ENCODE measurements around the gene TACR2.
A peak's percentile ranks its signal among the peaks of the same experiment; 100 is the strongest.

Gene TACR2

DNA sequence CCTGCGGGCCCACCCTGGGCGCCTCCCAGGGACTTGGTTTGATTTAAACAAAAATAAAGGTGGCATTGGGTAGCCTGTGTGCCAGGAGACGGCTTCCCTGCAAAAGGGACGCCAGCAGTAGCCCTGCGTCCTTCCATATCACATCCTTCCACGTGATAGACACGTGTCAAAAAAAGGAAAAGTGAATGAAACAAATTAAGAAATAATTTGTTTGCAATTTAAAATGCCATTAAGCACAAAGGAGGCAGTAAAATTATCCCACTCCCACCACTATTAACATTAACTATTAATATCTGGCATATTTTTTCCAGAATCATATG, 7.6 kb downstream of the TACR2 start:
- Histone ChIP-seq H3K9me3 (no peaks in the 10 kb centered on the region), H3K4me3 (peak overlapping the region; percentile 23), H3K27me3 (ENCODE audit: low read depth) (no peaks in the 10 kb centered on the region), H3K36me3 (replicated peaks) (no peaks in the 10 kb centered on the region), H3K4me1 (peaks cover 6% of the 10 kb centered on the region)
- in situ Hi-C loops (cut with MboI; ENCODE audit: low sequenced_read_pairs) = no loop called here
- DNase-seq (ENCODE audit: low spot score in 2 of 2) = no peak

DNA sequence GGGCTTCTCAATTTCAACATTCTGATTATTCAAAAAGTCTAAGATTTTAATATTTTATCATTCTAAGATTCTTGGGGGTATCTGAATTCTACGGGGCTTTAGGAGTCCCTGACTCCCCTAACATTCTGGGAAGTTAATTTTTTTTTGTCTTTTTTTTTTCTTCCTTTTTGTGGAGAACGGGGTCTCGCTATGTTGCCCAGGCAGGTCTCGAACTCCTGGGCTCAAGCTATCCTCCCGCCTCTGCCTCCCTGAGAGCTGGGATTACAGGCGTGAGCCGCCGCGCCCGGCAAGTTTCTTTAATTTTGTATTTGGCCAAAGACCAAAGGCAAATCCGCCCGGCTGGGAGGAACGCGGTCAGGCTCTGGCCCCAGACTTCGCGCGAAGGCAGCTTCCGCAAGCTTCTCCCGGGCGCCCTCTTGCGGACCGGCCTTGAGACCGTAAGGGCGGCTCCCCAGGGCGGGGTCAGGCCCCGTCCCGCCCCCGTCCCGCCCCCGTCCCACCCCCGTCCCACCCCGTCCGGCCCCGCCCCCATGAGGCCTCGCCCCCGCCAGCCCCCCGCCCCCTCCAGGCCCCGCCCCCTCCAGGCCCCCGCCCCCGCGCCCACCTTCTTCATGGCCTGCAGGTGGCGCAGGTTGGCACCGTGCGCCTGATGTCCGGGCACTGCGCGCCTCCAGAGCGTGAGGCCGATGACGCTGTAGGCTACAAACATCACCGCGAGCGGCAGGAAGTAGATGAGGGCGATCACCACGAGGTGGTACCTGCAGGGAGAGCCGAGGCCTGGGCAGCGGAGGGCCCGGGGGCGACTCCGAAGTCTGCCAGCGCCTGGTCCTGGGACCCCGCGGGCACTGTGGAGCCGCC, 8.2 kb downstream of the TACR2 start:
- peak overlapping the region; percentile 23 for H3K4me3 ChIP-seq
- DNase-seq (ENCODE audit: low spot score in 2 of 2) = peak; percentile 88 to 97
- no peaks in the 10 kb centered on the region for H3K27me3 ChIP-seq (ENCODE audit: low read depth)
- H3K4me1 ChIP-seq = peaks cover 6% of the 10 kb centered on the region
- H3K36me3 ChIP-seq (replicated peaks) = no peaks in the 10 kb centered on the region
- no peaks in the 10 kb centered on the region for H3K9me3 ChIP-seq
- in situ Hi-C loops (cut with MboI; ENCODE audit: low sequenced_read_pairs) = no loop called here

DNA sequence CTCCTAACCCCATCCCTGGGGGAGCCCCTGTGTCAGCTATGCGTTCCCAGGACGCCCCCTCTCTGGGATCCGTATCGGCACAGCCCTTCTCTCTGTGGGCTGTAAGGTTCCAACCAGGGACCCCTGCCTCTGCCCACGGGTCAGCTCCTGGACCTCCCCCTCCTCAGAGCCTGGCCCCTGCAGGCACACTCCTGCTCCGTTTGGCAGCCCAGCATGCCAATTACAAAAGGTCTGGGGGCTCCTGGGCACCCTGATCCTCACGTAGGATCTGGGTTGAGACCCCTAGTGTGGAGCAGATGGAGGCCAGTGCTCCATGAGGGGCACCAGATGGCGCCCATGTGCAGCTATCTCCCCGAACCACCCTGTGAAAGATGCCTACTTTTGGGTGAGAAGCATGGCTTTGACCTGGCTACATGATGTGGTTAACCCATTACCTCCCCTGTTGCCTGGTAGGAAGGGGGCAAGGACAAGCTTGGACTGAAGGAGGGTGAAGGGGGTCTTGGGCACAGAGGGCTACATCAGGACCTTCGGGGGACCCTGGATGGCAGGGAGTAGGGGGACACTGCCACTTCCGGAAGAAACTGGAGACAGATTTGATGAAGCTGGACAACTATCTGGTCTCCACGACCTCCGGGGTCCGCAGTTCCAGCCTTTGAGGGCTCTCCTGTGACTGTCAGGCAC, 9.0 kb downstream of the TACR2 start:
- no peaks in the 10 kb centered on the region for H3K9me3 ChIP-seq
- no peak overlapping the region for H3K4me3 ChIP-seq
- H3K36me3 ChIP-seq (replicated peaks) = no peaks in the 10 kb centered on the region
- in situ Hi-C loops (cut with MboI; ENCODE audit: low sequenced_read_pairs) = no loop called here
- DNase-seq (ENCODE audit: low spot score in 2 of 2) = peak in 1 of 2 experiments; percentile 27
- no peaks in the 10 kb centered on the region for H3K27me3 ChIP-seq (ENCODE audit: low read depth)
- H3K4me1 ChIP-seq = peaks cover 6% of the 10 kb centered on the region

DNA sequence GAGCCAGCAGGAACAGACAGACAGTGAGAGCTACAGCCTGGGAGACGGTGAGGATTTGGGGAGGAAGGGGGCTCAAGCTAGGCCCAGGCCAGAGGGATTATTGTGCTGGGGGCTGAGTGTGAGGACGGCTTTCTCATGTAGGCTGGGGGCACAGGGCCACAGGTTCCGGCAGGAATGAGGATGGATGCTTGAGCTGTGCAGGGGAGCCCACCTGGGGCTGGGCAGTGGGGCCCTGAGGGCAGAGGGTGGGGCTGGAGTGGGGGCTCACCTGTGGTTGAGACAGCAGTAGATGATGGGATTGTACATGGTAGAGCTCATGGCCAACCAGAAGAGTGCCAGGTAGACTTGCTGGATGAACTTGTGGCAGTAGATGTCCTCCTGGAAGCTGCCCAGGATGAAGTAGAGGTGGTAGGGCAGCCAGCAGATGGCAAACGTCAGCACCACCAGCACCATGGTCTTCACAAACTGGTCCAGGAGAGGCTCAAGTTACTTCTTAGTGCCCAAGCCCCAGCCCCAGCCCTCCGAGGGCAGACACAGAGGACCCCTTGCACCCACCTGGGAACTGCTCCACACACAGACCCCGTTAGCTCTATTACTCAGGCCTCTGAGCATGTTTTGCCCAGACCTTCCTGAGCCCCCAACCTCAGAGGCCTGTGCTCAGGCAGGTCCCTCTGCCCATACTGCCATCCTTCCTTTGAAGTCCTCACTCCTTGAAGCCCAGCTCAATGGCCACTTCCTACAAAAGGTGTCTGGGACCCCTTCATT, 9.7 kb downstream of the TACR2 start:
- Histone ChIP-seq H3K4me1 (peaks cover 6% of the 10 kb centered on the region), H3K27me3 (ENCODE audit: low read depth) (no peaks in the 10 kb centered on the region), H3K9me3 (no peaks in the 10 kb centered on the region), H3K36me3 (replicated peaks) (no peaks in the 10 kb centered on the region), H3K4me3 (no peak overlapping the region)
- DNase-seq (ENCODE audit: low spot score in 2 of 2) = no peak
- in situ Hi-C loops (cut with MboI; ENCODE audit: low sequenced_read_pairs) = no loop called here

DNA sequence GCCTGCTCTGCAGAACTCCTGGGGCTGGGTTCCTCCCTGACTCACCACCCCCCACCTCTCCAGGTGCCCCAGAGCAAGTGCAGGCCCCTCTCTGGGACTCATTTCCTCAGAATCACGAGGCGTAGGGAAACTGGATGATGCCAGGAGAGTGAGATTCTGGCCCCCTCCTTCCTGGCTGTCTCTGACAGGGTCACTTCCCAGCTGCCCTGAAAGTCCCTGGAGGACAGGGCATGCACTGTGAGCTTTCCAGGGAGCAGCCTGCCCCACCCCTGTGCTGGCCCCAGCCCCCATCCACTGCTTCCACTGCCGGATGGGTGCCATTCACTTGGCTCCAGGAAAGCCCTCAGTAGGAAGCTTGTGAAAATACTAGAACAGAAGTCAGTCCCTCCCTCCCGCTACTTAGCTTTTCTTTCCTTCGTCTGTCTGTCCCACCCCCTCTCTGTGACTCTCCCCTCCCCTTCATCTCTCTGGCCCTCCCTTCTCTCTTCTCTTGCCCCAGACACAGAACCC, 10.4 kb downstream of the TACR2 start:
- in situ Hi-C loops (cut with MboI; ENCODE audit: low sequenced_read_pairs) = no loop called here
- H3K36me3 ChIP-seq (replicated peaks) = peaks cover 1% of the 10 kb centered on the region; the same call in 1 of the 2 replicates
- H3K27me3 ChIP-seq (ENCODE audit: low read depth) = no peaks in the 10 kb centered on the region
- H3K4me1 ChIP-seq = peaks cover 6% of the 10 kb centered on the region
- no peak overlapping the region for H3K4me3 ChIP-seq
- peak in 1 of 2 experiments; percentile 25 for DNase-seq (ENCODE audit: low spot score in 2 of 2)
- H3K9me3 ChIP-seq = no peaks in the 10 kb centered on the region

DNA sequence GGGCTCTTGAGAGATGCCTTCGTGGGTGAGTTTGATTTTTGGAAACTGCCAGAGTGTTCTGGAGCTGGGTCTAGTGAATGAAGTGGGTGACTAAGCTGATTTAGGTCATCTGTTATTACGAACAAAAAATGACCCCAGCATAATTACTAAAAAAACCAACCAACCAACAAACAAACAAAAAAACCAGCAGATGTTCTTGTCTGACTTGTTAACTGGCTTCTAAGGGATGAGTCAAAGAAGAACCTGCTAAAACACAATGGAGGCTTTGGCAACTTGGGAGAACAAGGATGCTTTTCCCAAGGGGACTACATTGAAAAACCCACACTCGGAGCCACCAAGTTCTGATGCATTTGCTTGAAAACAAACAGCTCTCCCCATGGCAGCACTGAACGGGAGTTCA, 11.5 kb downstream of the TACR2 start:
- in situ Hi-C loops (cut with MboI; ENCODE audit: low sequenced_read_pairs) = no loop called here
- no peak overlapping the region for H3K4me3 ChIP-seq
- no peak for DNase-seq (ENCODE audit: low spot score in 2 of 2)
- no peaks in the 10 kb centered on the region for H3K9me3 ChIP-seq
- peaks cover 8% of the 10 kb centered on the region for H3K36me3 ChIP-seq (replicated peaks)
- H3K27me3 ChIP-seq (ENCODE audit: low read depth) = no peaks in the 10 kb centered on the region
- peaks cover 6% of the 10 kb centered on the region for H3K4me1 ChIP-seq

DNA sequence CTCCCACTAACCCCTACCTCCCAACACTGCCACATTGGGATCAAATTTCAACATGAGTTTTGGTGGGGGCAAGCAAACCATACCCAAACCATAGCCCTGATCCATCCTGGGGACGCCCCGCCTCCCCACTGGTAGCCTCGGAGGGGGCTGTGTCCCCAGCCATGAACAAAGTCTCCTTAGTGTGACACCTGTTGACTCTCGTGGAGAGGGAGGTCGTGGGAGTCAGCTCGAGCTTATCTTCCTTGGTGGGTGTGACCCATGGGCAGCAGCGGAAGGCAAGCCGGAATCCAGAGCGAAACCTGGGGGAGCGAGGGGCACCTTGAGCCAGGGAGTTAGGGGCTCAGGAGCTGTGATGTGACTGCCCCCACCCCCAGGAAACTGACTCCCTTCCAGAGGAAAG, 11.9 kb downstream of the TACR2 start:
- no peak for DNase-seq (ENCODE audit: low spot score in 2 of 2)
- no peaks in the 10 kb centered on the region for H3K27me3 ChIP-seq (ENCODE audit: low read depth)
- no peak overlapping the region for H3K4me3 ChIP-seq
- in situ Hi-C loops (cut with MboI; ENCODE audit: low sequenced_read_pairs) = no loop called here
- H3K4me1 ChIP-seq = peaks cover 6% of the 10 kb centered on the region
- peaks cover 9% of the 10 kb centered on the region for H3K36me3 ChIP-seq (replicated peaks)
- H3K9me3 ChIP-seq = no peaks in the 10 kb centered on the region

DNA sequence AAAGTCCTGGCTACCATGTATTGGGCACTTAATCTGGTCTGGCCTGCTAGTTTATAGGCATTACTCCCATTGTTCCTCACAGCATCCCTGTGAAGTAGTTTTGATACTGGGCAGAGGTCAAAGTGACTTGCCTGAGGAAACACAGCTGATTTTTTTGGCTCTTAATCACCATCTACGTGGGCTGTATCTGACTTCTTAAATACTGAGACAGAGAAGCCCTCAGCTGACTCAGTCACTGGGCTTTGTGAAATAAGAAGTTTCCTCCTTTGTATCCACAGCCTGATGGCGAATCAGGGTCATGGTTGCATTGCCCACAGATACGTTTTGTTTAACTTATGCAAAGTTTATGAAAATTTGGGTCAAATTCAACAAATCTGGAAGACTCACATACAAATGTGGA, 13.2 kb downstream of the TACR2 start:
- in situ Hi-C loops (cut with MboI; ENCODE audit: low sequenced_read_pairs) = no loop called here
- DNase-seq (ENCODE audit: low spot score in 2 of 2) = no peak

DNA sequence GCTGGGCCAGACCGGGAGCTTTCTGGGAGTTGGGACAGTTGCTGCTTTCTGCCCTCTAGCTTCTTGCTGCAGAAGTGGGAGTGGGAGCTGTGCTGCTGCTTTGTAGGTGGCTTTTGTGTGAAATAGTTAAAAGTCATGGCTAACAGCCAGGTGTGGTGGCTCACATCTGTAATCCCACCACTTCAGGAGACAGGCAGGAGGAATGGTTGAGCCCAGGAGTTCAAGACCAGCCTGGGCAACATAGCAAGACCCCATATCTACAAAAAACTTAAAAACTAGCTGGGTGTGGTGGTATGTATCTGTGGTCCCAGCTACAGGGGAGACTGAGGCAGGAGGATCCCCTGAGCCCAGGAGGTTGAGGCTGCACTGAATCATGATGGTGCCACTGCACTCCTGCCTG, 13.7 kb downstream of the TACR2 start:
- DNase-seq (ENCODE audit: low spot score in 2 of 2) = no peak
- H3K4me1 ChIP-seq = no peaks in the 10 kb centered on the region
- peaks cover 10% of the 10 kb centered on the region for H3K36me3 ChIP-seq (replicated peaks)
- no peaks in the 10 kb centered on the region for H3K27me3 ChIP-seq (ENCODE audit: low read depth)
- no peak overlapping the region for H3K4me3 ChIP-seq
- no peaks in the 10 kb centered on the region for H3K9me3 ChIP-seq
- in situ Hi-C loops (cut with MboI; ENCODE audit: low sequenced_read_pairs) = no loop called here

More for the DNA sequence above, 13.2 kb downstream of the TACR2 start:
- Histone ChIP-seq H3K36me3 (replicated peaks) (peaks cover 10% of the 10 kb centered on the region), H3K4me3 (no peak overlapping the region), H3K9me3 (no peaks in the 10 kb centered on the region), H3K27me3 (ENCODE audit: low read depth) (no peaks in the 10 kb centered on the region), H3K4me1 (no peaks in the 10 kb centered on the region)

DNA sequence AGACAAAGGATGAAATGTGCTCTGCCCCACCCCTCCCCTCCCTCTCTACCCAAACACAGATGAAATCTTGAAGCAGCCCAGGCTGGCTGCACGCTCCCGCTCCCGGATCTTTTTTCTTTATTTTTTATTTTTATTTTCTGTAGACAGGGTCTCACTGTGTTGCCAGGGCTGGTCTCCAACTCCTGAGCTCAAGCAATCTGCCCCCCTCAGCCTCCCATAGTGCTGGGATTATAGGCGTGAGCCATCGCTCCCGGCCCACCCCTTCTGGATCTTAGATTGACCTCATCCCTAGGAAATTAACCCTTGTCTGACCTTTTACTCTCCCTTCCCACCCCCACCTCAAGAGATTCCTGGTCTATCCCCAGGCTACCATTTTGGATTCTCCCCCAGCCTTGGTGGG, 14.3 kb downstream of the TACR2 start:
- Histone ChIP-seq H3K9me3 (no peaks in the 10 kb centered on the region), H3K36me3 (replicated peaks) (peaks cover 10% of the 10 kb centered on the region), H3K4me1 (no peaks in the 10 kb centered on the region), H3K4me3 (no peak overlapping the region), H3K27me3 (ENCODE audit: low read depth) (no peaks in the 10 kb centered on the region)
- no peak for DNase-seq (ENCODE audit: low spot score in 2 of 2)
- in situ Hi-C loops (cut with MboI; ENCODE audit: low sequenced_read_pairs) = no loop called here

DNA sequence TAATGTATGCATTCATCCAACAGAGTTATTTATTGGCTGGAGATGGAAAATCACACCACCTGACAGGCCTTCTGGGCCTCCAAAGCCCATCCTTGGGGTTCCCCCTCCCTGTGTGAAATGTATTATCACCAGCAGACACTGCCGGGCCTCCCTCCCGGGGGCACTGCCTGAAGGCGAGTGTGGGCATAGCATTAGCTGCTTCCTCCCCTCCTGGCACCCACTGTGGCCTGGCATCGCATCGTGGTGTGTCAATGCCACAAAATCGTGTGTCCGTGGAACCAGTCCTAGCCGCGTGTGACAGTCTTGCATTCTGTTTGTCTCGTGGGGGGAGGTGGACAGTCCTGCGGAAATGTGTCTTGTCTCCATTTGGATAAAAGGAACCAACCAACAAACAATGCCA, 15.3 kb downstream of the TACR2 start:
- Histone ChIP-seq H3K4me3 (no peak overlapping the region), H3K27me3 (ENCODE audit: low read depth) (no peaks in the 10 kb centered on the region), H3K9me3 (no peaks in the 10 kb centered on the region), H3K4me1 (no peaks in the 10 kb centered on the region), H3K36me3 (replicated peaks) (peaks cover 10% of the 10 kb centered on the region)
- DNase-seq (ENCODE audit: low spot score in 2 of 2) = no peak
- in situ Hi-C loops (cut with MboI; ENCODE audit: low sequenced_read_pairs) = no loop called here

DNA sequence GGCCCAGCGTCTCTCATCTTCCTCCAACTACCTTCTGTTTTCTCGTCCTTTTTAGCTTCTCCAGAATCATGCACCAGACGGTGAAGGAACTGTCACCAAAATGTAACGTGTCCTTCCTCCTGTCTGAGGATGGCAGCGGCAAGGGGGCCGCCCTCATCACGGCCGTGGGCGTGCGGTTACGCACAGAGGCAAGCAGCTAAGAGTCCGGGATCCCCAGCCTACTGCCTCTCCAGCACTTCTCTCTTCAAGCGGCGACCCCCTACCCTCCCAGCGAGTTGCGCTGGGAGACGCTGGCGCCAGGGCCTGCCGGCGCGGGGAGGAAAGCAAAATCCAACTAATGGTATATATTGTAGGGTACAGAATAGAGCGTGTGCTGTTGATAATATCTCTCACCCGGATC, 15.8 kb downstream of the TACR2 start:
- H3K4me3 ChIP-seq = no peak overlapping the region
- peaks cover 10% of the 10 kb centered on the region for H3K36me3 ChIP-seq (replicated peaks)
- no peak for DNase-seq (ENCODE audit: low spot score in 2 of 2)
- in situ Hi-C loops (cut with MboI; ENCODE audit: low sequenced_read_pairs) = no loop called here
- H3K27me3 ChIP-seq (ENCODE audit: low read depth) = no peaks in the 10 kb centered on the region
- H3K9me3 ChIP-seq = no peaks in the 10 kb centered on the region
- H3K4me1 ChIP-seq = no peaks in the 10 kb centered on the region

DNA sequence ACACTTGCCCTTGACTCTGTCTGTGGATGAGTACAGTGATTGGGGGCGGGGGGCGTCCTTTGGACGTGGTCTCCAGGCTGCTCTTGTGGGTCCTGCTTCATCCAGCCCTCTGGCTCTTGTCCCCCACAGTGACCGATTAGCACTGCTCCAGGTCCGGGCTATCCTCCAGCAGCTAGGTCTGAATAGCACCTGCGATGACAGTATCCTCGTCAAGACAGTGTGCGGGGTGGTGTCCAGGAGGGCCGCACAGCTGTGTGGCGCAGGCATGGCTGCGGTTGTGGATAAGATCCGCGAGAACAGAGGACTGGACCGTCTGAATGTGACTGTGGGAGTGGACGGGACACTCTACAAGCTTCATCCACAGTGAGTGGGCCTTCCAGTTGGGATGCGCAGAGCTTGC, 18.3 kb downstream of the TACR2 start:
- in situ Hi-C loops (cut with MboI; ENCODE audit: low sequenced_read_pairs) = loop anchor here (10.0 kb wide), 1 partner anchor 404 kb away; no protein-coding TSS in a partner anchor
- no peaks in the 10 kb centered on the region for H3K9me3 ChIP-seq
- DNase-seq (ENCODE audit: low spot score in 2 of 2) = no peak
- no peaks in the 10 kb centered on the region for H3K4me1 ChIP-seq
- H3K36me3 ChIP-seq (replicated peaks) = peaks cover 10% of the 10 kb centered on the region
- H3K4me3 ChIP-seq = no peak overlapping the region
- H3K27me3 ChIP-seq (ENCODE audit: low read depth) = no peaks in the 10 kb centered on the region

DNA sequence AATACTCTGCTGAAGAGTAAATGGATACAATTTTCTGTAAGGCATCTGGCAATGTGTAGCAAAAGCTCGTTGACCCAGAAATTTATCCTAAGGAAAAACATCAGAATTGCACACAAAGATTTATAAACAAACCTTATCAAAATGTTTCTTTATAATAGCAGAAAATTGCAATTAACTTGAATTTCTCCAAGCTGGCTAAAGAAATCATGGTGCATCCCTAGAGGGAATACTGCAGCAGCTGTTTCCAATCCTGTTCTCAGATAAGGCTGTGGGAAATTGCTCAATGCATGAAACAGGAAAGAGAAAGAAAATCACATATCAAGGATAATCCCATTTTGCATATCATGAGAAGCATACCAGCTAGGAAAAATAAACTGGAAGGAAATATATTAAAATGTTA, 18.7 kb downstream of the TACR2 start:
- in situ Hi-C loops (cut with MboI; ENCODE audit: low sequenced_read_pairs) = loop anchor here (10.0 kb wide), 1 partner anchor 403 kb away; no protein-coding TSS in a partner anchor
- Histone ChIP-seq H3K36me3 (replicated peaks) (peaks cover 10% of the 10 kb centered on the region), H3K27me3 (ENCODE audit: low read depth) (no peaks in the 10 kb centered on the region), H3K9me3 (no peaks in the 10 kb centered on the region), H3K4me1 (no peaks in the 10 kb centered on the region), H3K4me3 (no peak overlapping the region)
- no peak for DNase-seq (ENCODE audit: low spot score in 2 of 2)

Data from HAP-1 (cell line).